Hematopoietic multipotent progenitor cell treated with erythropoietin and hydrocortisone succinate and interleukin-3 and kit ligand, for 8 days (in vitro differentiated cells): Measurements from ENCODE around the gene STK38.

Experiments
- DNase-seq: peaks from one replicate; pipeline ENCODE4 v3.0.0-alpha.2; 2015

STK38 gene

GRCh38 chr6:36563237-36563927, 16.1 kb upstream of the STK38 start:
- no peak for DNase-seq

GRCh38 chr6:36560822-36561221, 13.5 kb upstream of the STK38 start:
- no peak for DNase-seq

DNA sequence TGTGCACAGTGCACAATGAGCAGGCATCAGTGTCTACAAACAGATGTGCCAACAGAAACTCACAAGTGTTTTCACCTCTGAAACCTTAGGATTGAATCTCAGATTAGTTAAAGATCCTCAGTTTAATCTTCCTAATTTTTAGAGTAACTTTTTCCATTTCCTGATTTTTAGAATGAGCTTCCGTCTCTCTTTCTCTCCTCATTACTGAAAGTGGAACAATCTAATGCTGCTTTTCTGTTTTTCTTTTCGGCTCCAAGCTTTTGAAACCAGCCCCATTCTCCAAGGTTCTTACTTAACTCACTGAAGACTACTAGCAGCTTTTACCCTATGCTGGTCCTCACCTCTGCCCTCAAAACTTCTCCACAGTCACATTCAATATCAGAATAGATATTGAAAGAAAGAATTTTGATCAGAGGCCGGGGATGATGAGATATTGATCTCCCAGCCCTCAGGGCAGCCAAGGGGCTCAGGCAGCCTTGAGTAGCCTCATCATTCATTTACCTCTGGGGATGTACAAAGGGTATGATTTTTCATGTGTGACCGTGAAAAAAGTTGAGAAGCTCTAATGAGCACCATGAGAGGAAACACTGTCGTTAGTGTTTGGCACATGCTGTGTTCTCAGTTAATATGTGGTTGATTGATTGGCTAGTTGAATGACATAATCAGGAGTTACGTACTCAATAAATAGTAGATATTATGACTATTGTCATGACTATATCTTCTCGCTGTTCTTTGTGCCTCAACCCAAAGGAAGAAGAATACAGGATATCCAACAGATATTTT, 11.9 kb upstream of the STK38 start:
- no peak for DNase-seq

GRCh38 chr6:36556281-36556680, 9.0 kb upstream of the STK38 start:
- no peak for DNase-seq

DNA sequence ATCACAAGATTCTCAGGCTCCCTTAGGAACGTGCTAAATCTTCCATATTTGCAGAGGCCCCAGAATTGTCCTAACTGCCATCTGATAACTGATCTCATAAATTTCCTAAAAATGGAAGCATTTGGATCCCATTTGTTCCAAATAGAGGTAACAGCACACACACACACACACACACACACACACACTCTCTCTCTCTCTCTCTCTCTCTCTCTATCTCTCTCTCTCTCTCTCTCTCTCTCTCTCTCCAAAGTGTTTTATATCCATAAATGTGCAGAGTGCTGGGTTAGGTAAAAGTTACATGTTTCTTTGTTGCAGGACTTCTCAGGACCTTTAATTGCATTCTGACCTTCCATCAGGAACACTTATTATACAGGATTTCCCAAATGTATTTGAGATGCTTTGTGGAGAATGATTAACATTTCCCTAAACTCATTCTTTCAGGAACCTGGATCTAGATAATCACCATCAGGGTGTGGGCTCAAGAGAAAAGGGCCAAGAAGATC, 8.5 kb upstream of the STK38 start:
- no peak for DNase-seq

DNA sequence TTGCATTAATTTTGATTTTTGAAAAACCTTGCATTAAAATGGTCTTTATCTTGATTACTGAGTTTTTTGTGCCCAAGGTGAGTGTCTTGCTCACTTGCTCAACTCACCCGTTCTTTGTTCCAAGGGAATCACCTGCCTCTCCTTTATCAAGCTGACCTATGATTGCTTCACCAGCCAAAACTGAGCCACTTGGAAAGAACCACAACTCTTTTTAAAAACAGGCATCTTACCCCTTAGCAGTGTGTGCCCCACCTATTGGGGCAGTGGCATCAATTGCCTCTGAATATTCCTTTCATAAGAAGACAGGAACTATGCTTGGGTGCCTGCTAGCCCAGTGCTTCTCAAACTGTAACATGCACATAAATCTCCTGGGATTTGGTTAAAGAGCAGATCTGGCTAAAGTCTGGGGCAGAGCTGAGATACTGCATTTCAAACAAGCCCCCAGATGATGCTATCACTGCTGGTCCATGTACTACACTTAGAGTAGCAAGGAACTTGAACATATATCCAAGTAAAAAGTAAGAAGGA, 3.3 kb upstream of the STK38 start:
- DNase-seq = no peak

GRCh38 chr6:36548401-36548743, 1.1 kb upstream of the STK38 start:
- no peak for DNase-seq

- no peak for DNase-seq
These were observed 544 bp upstream of the STK38 start for GRCh38 chr6:36547646-36548400.

DNA sequence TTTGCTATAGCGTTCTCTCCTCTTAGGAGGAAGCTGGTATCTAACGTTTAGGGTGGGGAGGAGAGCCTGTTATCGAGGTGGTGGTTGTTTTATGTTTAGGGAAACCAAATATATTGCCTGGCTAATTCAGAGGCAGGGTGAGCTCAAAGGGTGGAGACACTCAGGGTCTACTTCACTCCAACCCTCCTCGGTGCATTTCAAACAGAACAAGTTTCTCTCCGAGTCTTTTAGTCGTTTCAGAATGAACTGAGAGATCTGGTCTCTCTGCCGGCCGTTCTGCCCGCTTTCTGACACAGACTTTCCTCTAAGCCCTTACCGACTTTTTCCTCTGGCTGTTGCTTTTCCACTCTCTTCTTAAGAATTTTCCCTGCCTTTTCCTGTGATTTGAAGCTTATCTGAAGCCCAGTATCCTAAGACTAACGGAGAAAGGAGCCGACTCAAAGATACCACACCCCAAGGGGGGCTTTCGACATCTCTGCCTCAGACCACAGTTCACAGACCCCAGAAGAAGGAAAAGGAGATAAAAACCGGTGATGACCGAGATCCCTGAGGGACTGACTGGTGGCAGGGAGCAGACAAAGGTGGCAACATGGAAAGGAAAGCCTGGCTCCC, 865 bp downstream of the STK38 start:
- peak; percentile 46 for DNase-seq

DNA sequence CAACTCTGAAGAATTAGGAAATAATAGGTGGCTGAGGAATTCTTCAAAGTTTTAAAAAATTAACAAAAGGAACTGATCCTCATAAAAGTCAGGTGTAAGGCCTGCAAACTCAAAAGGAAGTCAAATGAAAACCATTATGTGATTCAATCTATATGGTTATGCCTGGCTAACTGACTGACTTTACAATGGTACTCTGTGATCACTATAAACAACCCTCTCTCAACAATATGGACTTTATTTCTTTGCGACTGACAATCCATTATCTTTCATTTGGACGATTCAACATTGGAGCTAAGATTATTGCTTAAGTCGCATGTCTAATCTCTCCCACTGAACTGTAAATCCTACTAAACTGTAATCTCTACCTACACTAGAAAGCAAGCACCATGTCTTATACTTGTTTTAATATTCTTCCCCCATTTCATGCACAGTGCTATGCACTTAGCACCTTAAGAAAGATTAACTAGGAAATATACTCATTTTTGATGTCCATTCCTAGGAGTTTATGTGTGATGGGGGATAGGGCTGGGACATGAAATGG, 1.4 kb downstream of the STK38 start:
- no peak for DNase-seq

GRCh38 chr6:36544228-36544627, 3.1 kb downstream of the STK38 start:
- peak; percentile 31 for DNase-seq

- no peak for DNase-seq
These were observed 5.2 kb downstream of the STK38 start for GRCh38 chr6:36542041-36542440.

GRCh38 chr6:36539814-36540568, 7.3 kb downstream of the STK38 start:
- no peak for DNase-seq

DNA sequence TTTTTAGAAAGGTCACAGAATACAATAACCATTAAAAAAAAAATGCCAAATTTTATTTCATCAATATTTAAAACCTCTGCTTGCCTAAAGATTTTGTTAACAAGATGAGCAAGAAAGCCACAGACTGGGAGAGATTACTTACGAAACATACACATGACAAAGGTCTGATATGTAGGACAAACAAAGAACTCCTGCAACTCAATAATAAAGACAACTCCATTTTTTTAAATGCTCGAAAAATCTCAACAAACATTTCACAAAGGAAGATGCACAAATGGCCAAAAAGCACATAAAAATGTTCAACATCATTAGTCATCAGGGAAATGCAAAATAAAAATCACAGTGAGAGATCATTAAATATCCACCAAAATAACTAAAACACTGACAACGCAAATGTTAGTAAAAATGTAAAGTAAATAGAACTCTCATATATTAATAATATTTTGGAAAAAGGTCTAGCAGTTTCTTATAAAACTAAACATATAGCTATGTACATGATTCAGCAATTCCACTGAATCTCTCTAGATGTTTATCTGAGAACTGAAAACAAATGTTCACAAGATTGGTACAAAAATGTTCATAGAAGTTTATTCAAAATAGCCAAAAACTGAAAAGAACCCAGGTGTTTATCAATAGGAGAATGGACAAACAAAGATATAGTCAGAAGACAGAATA, 10.3 kb downstream of the STK38 start:
- DNase-seq = no peak

DNA sequence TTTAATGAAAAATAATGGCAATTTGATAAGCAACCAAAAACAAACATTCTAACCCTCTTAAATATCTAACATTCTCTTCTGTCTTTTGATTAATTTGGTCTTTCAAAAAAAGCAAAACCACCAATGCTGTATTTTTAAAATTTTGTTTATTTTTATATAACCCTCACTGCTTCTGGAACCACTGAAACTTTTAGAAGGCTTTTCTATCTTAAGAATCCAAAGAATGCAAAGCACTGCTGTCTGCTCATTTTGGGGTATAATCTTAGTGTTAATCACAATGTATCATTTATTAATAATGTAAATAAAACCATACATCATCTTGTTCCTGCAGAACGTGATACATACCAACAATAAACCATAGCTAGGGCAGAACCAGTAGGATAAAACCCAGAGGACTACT, 14.0 kb downstream of the STK38 start:
- DNase-seq = no peak

DNA sequence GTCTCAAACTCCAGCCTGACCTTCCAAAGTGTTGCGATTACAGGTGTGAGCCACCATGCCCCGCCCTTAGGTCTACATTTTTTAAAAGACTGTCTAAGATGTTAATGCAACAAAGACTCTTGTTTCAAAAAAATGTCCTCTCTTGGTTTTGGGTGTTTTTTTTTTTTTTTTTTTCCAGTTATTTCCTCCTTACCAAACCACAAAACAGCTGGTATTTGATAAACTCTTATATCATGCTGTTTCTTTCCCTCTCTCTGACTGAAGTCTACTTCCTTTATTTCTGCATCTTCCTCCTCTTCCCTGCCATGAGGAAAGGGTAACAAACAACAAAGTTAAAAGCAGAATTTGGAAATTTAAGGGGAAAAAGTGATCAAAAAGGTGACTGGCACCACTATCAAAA, 21.2 kb downstream of the STK38 start:
- peak; percentile 63 for DNase-seq

DNA sequence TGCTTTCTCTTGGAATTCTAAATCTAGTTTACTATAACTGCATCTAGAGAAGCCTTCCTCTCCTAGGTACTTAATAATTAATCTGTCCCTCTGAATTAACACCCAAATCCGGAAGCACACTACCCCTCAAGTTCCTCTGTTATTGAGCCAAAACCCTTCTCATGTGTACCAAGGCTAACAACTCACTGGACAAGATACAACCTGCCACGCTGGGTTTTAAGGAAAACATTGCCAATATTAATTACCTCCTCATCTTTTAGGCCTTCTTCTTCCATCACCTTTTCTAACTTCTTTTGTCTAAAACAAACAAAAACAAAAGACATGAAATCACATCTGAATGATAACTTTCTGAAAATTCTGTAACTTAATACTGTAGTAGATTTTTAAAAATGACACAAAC, 21.9 kb downstream of the STK38 start:
- no peak for DNase-seq

GRCh38 chr6:36524871-36525270, 22.4 kb downstream of the STK38 start:
- no peak for DNase-seq

GRCh38 chr6:36523936-36524499, 23.3 kb downstream of the STK38 start:
- DNase-seq = no peak

GRCh38 chr6:36523451-36523850, 23.8 kb downstream of the STK38 start:
- DNase-seq = no peak

- no peak for DNase-seq
These were observed 27.9 kb downstream of the STK38 start for GRCh38 chr6:36519352-36519751.
